DOHH2 (cell line): Measurements from ENCODE around the gene OR5AP2.
"Not testable (repeated sequence)": the region's sequence is repeated elsewhere in the genome, so short reads cannot be mapped to it uniquely, and the experiment has no call there.

ENCODE experiments used
- H3F3A ChIP-seq: fragments of 200-600 bp; sonication (generic), shearing (Covaris generic); 2 replicates; pipeline ENCODE4 v1.6.0; 2016; ENCODE audit warnings: antibody characterized with exemption, mild to moderate bottlenecking; ENCODE audit not compliant: control insufficient read depth, insufficient read depth
- H3K27ac ChIP-seq: fragments of 200-600 bp; sonication (generic); 2 replicates; pipeline ENCODE4 v1.5.1; 2014; ENCODE audit warnings: low read depth, mild to moderate bottlenecking, low read length, moderate library complexity
- H3K27me3 ChIP-seq: fragments of 200-600 bp; sonication (generic); 2 replicates; pipeline ENCODE4 v1.6.1; 2014; ENCODE audit warnings: mild to moderate bottlenecking, low read length, mixed read lengths; ENCODE audit not compliant: control insufficient read depth
- H3K36me3 ChIP-seq: fragments of 200-600 bp; sonication (generic); 2 replicates; pipeline ENCODE4 v1.6.1; 2014; ENCODE audit warnings: mild to moderate bottlenecking, low read length, moderate library complexity, mixed read lengths; ENCODE audit not compliant: control insufficient read depth
- H3K4me1 ChIP-seq: fragments of 200-600 bp; sonication (generic); 2 replicates; pipeline ENCODE4 v1.6.1; 2014; ENCODE audit warnings: mild to moderate bottlenecking, low read length, mixed read lengths; ENCODE audit not compliant: control insufficient read depth
- H3K4me2 ChIP-seq: fragments of 200-600 bp; sonication (generic); 2 replicates; pipeline ENCODE4 v1.6.0; 2014; ENCODE audit warnings: mild to moderate bottlenecking, low read length, moderate library complexity
- H3K4me3 ChIP-seq: fragments of 200-600 bp; sonication (generic); 2 replicates; pipeline ENCODE4 v1.5.1; 2014; ENCODE audit warnings: mild to moderate bottlenecking, low read length, mixed read lengths
- H3K79me2 ChIP-seq: fragments of 200-600 bp; sonication (generic); 2 replicates; pipeline ENCODE4 v1.6.1; 2014; ENCODE audit warnings: mild to moderate bottlenecking, low read length, mixed read lengths; ENCODE audit not compliant: control insufficient read depth
- H3K9me2 ChIP-seq: fragments of 200-600 bp; sonication (generic); replicated peaks from 2 replicates; pipeline ENCODE4 v1.6.1; 2014; ENCODE audit warnings: mild to moderate bottlenecking, low read length, mixed read lengths; ENCODE audit not compliant: control insufficient read depth
- H3K9me3 ChIP-seq: fragments of 200-600 bp; sonication (generic); 2 replicates; pipeline ENCODE4 v1.6.1; 2014; ENCODE audit warnings: antibody characterized with exemption, low read length, mixed read lengths; ENCODE audit not compliant: control insufficient read depth, insufficient read depth
- H4K20me1 ChIP-seq: fragments of 200-600 bp; sonication (generic); 2 replicates; pipeline ENCODE4 v1.6.0; 2014; ENCODE audit warnings: low read depth, mild to moderate bottlenecking, antibody characterized with exemption, low read length, moderate library complexity; ENCODE audit not compliant: control insufficient read depth, insufficient read depth
- CTCF ChIP-seq: fragments of 200-600 bp; sonication (generic); IDR thresholded peaks from one replicate; pipeline ENCODE4 v1.5.1; 2014; ENCODE audit warnings: antibody characterized with exemption, mild to moderate bottlenecking, low read depth, low read length; ENCODE audit not compliant: poor library complexity, severe bottlenecking
- EZH2phosphoT487 ChIP-seq: fragments of 200-600 bp; sonication (generic); IDR thresholded peaks from 2 replicates; pipeline ENCODE4 v1.6.1; 2017; ENCODE audit warnings: borderline replicate concordance, mild to moderate bottlenecking, antibody characterized with exemption, low read length, moderate library complexity, mixed read lengths

The OR5AP2 gene

GRCh38 chr11:56611174-56611573 is 31.1 kb downstream of the OR5AP2 start:
- no peaks in the 10 kb centered on the region for H3K4me1 ChIP-seq
- no peaks in the 10 kb centered on the region for H3K27me3 ChIP-seq
- H3K36me3 ChIP-seq: no peaks in the 10 kb centered on the region
- no peak for TF ChIP-seq CTCF
- TF ChIP-seq EZH2phosphoT487: no peak
- no peak overlapping the region for H3K4me2 ChIP-seq
- H3F3A ChIP-seq: no peaks in the 10 kb centered on the region
- H3K4me3 ChIP-seq: no peak overlapping the region
- no peaks in the 10 kb centered on the region for H4K20me1 ChIP-seq
- H3K9me2 ChIP-seq: no peaks in the 10 kb centered on the region
- no peaks in the 10 kb centered on the region for H3K79me2 ChIP-seq
- no peaks in the 10 kb centered on the region for H3K9me3 ChIP-seq
- H3K27ac ChIP-seq: no peak overlapping the region

- not testable (repeated sequence) for H3K27ac ChIP-seq, H3K9me3 ChIP-seq, H3K4me1 ChIP-seq, H3K9me2 ChIP-seq, H3K4me2 ChIP-seq, H3K4me3 ChIP-seq, H3K27me3 ChIP-seq, H3K36me3 ChIP-seq, H3F3A ChIP-seq, H3K79me2 ChIP-seq, H4K20me1 ChIP-seq
Observed at GRCh38 chr11:56592088-56592717, 50.0 kb downstream of the OR5AP2 start.
